ENCODE results near the gene ARHGAP20.
"Not testable (repeated sequence)": the region's sequence is repeated elsewhere in the genome, so short reads cannot be mapped to it uniquely, and the experiment has no call there.

Gene ARHGAP20

GRCh38 chr11:110621826-110622225 lies 90.4 kb downstream of the ARHGAP20 start:
- peak; percentile 4 for DNase-seq (ENCODE audit: low read depth)
- TF ChIP-seq CTCF (conservative IDR thresholded peaks at IDR 0.05; ENCODE audit: low read depth, low read length): no peak
- no peak overlapping the region for H3K4me3 ChIP-seq (ENCODE audit: low read depth, low read length)

- H3K4me3 ChIP-seq (ENCODE audit: low read depth, low read length); DNase-seq (ENCODE audit: low read depth): not testable (repeated sequence)
Measured at GRCh38 chr11:110619366-110619765, 92.9 kb downstream of the ARHGAP20 start.

DNA sequence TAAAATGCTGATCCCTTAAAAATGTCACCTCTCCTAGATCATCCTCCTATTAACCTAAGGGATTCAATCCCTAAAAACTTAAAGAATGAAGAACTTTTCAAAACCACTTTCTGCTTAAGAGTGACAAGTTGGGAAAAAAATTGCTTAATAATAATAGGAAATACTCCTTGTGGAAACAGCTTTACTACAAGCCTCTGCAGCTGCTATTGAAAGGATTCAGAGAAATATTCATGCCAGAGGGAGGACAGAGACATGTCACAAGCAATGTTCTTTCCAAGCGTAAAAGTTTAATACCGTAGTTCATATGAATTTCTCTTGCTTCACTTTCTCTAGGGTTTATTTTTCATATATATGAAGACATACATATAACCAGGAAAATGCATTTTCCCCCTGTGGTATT lies 98.2 kb downstream of the ARHGAP20 start:
- no peak for TF ChIP-seq CTCF (conservative IDR thresholded peaks at IDR 0.05; ENCODE audit: low read depth, low read length)
- DNase-seq (ENCODE audit: low read depth): no peak
- no peak overlapping the region for H3K4me3 ChIP-seq (ENCODE audit: low read depth, low read length)

GRCh38 chr11:110613197-110613918 lies 98.9 kb downstream of the ARHGAP20 start:
- no peak overlapping the region for H3K4me3 ChIP-seq (ENCODE audit: low read depth, low read length)
- TF ChIP-seq CTCF (conservative IDR thresholded peaks at IDR 0.05; ENCODE audit: low read depth, low read length): no peak
- peak; percentile 26 for DNase-seq (ENCODE audit: low read depth)

GRCh38 chr11:110606415-110606814 lies 105.8 kb downstream of the ARHGAP20 start:
- no peak for DNase-seq (ENCODE audit: low read depth)
- no peak for TF ChIP-seq CTCF (conservative IDR thresholded peaks at IDR 0.05; ENCODE audit: low read depth, low read length)

GRCh38 chr11:110601936-110602335 lies 110.3 kb downstream of the ARHGAP20 start:
- no peak for TF ChIP-seq CTCF (conservative IDR thresholded peaks at IDR 0.05; ENCODE audit: low read depth, low read length)
- no peak for DNase-seq (ENCODE audit: low read depth)
- H3K4me3 ChIP-seq (ENCODE audit: low read depth, low read length): no peak overlapping the region

More at GRCh38 chr11:110606415-110606814, 105.8 kb downstream of the ARHGAP20 start:
- no peak overlapping the region for H3K4me3 ChIP-seq (ENCODE audit: low read depth, low read length)

- no peak for DNase-seq (ENCODE audit: low read depth)
Measured at GRCh38 chr11:110600322-110600721, 111.9 kb downstream of the ARHGAP20 start.

More at GRCh38 chr11:110600322-110600721, 111.9 kb downstream of the ARHGAP20 start:
- no peak for TF ChIP-seq CTCF (conservative IDR thresholded peaks at IDR 0.05; ENCODE audit: low read depth, low read length)
- no peak overlapping the region for H3K4me3 ChIP-seq (ENCODE audit: low read depth, low read length)
